ENCODE results near the gene GTPBP4. TPM values are rescaled to one million over a fixed set of nuclear protein-coding genes. Genes with fewer than 3 reads are reported as not detected.

The GTPBP4 gene
- total and polyA plus RNA-seq, 10 donors: 16.6 to 48.6 (median 31.2) TPM

- Histone ChIP-seq H3K36me3 (no peaks in the 10 kb centered on the region), H3K4me1 (peaks cover 0 to 9% (median 0%) of the 10 kb centered on the region in 6 donors), H3K4me3 (no peak overlapping the region), H3K27ac (no peak overlapping the region), H3K27me3 (replicated peaks in 1 of 7) (peaks cover 0 to 6% (median 0%) of the 10 kb centered on the region in 7 donors), H3K9me3 (no peaks in the 10 kb centered on the region)
- WGBS, 5 donors: 29 to 59% (median 52%) methylated on average over 11 to 13 of the region's 13 CpGs
- DNase-seq: no peak
- TF ChIP-seq CTCF (IDR thresholded peaks at IDR 0.05 in 8 of 11, conservative IDR thresholded peaks at IDR 0.05 in 3 of 11) (no peak), POLR2AphosphoS5 (IDR thresholded peaks at IDR 0.05) (no peak), POLR2A (IDR thresholded peaks at IDR 0.05) (no peak)
- intact Hi-C loops (cut with DNase I; ENCODE audit: low total_unique reads): no loop called here
Measured at GRCh38 chr10:955127-955819, 33.0 kb upstream of the GTPBP4 start.

- TF ChIP-seq POLR2A (IDR thresholded peaks at IDR 0.05): no peak
- TF ChIP-seq CTCF (IDR thresholded peaks at IDR 0.05 in 8 of 11, conservative IDR thresholded peaks at IDR 0.05 in 3 of 11): no peak
- TF ChIP-seq POLR2AphosphoS5 (IDR thresholded peaks at IDR 0.05): no peak
- no peak for DNase-seq
- H3K4me3 ChIP-seq: no peak overlapping the region
- no peak overlapping the region for H3K27ac ChIP-seq
- H3K36me3 ChIP-seq: no peaks in the 10 kb centered on the region
- H3K4me1 ChIP-seq: peaks cover 0 to 9% (median 0%) of the 10 kb centered on the region in 6 donors
- intact Hi-C loops (cut with DNase I; ENCODE audit: low total_unique reads): no loop called here
- H3K9me3 ChIP-seq: no peaks in the 10 kb centered on the region
- WGBS, 5 donors: 49 to 61% (median 59%) methylated on average over 9 of the region's 9 CpGs
- peaks cover 0 to 6% (median 0%) of the 10 kb centered on the region in 7 donors for H3K27me3 ChIP-seq (replicated peaks in 1 of 7)
Measured at GRCh38 chr10:955820-956217, 32.4 kb upstream of the GTPBP4 start.

GRCh38 chr10:958106-958505 lies 30.1 kb upstream of the GTPBP4 start:
- TF ChIP-seq CTCF (IDR thresholded peaks at IDR 0.05 in 8 of 11, conservative IDR thresholded peaks at IDR 0.05 in 3 of 11) (no peak), POLR2A (IDR thresholded peaks at IDR 0.05) (no peak), POLR2AphosphoS5 (IDR thresholded peaks at IDR 0.05) (no peak)
- H3K9me3 ChIP-seq: no peaks in the 10 kb centered on the region
- H3K27ac ChIP-seq: no peak overlapping the region
- 83 to 94% (median 91%) methylated on average over 9 of the region's 9 CpGs for WGBS, 5 donors
- H3K4me1 ChIP-seq: peaks cover 0 to 9% (median 0%) of the 10 kb centered on the region in 6 donors
- intact Hi-C loops (cut with DNase I; ENCODE audit: low total_unique reads): no loop called here
- no peak overlapping the region for H3K4me3 ChIP-seq
- DNase-seq: no peak
- no peaks in the 10 kb centered on the region for H3K36me3 ChIP-seq
- H3K27me3 ChIP-seq (replicated peaks in 1 of 7): no peaks in the 10 kb centered on the region

GRCh38 chr10:958856-959255 lies 29.4 kb upstream of the GTPBP4 start:
- Histone ChIP-seq H3K36me3 (no peaks in the 10 kb centered on the region), H3K27me3 (replicated peaks in 1 of 7) (no peaks in the 10 kb centered on the region), H3K4me1 (peaks cover 0 to 9% (median 0%) of the 10 kb centered on the region in 6 donors), H3K9me3 (no peaks in the 10 kb centered on the region), H3K27ac (no peak overlapping the region), H3K4me3 (no peak overlapping the region)
- intact Hi-C loops (cut with DNase I; ENCODE audit: low total_unique reads): no loop called here
- WGBS, 5 donors: 82 to 89% (median 89%) methylated on average over 6 of the region's 6 CpGs
- TF ChIP-seq POLR2A (IDR thresholded peaks at IDR 0.05) (no peak), CTCF (IDR thresholded peaks at IDR 0.05 in 8 of 11, conservative IDR thresholded peaks at IDR 0.05 in 3 of 11) (no peak), POLR2AphosphoS5 (IDR thresholded peaks at IDR 0.05) (no peak)
- DNase-seq: no peak

Data from spleen (tissue), 11 donors.